Stimulated activated CD4-positive, alpha-beta T cell treated with anti-CD3 and anti-CD28 coated beads, Interleukin-12 subunit alpha, Interleukin-12 subunit beta, amount 100 ng/mL, for 24 hours (primary cell): Measurements from ENCODE around the gene RELN.

Source experiments
- DNase-seq, 2 experiments: peaks; one replicate each; pipeline ENCODE4 v3.0.0-alpha.2; 2020; ENCODE audit warnings: low read depth in 2 of 2

Gene RELN

GRCh38 chr7:103637094-103637493, 352.4 kb downstream of the RELN start:
- no peak for DNase-seq

GRCh38 chr7:103636153-103636552, 353.3 kb downstream of the RELN start:
- no peak for DNase-seq

GRCh38 chr7:103632972-103633371, 356.5 kb downstream of the RELN start:
- DNase-seq = no peak

GRCh38 chr7:103632005-103632639, 357.3 kb downstream of the RELN start:
- DNase-seq = no peak

- no peak for DNase-seq
Measured at GRCh38 chr7:103630318-103630717, 359.1 kb downstream of the RELN start.

- DNase-seq = no peak
Measured at GRCh38 chr7:103628742-103629141, 360.7 kb downstream of the RELN start.

- DNase-seq = no peak
Measured at GRCh38 chr7:103626776-103627175, 362.7 kb downstream of the RELN start.

GRCh38 chr7:103622274-103622673, 367.2 kb downstream of the RELN start:
- no peak for DNase-seq

GRCh38 chr7:103613655-103614642, 375.5 kb downstream of the RELN start:
- DNase-seq = no peak

GRCh38 chr7:103609778-103610177, 379.7 kb downstream of the RELN start:
- no peak for DNase-seq

- DNase-seq = no peak
Measured at GRCh38 chr7:103605640-103606039, 383.8 kb downstream of the RELN start.

- DNase-seq = no peak
Measured at GRCh38 chr7:103598326-103598905, 391.0 kb downstream of the RELN start.

GRCh38 chr7:103597606-103598005, 391.9 kb downstream of the RELN start:
- DNase-seq = no peak

GRCh38 chr7:103594186-103594585, 395.3 kb downstream of the RELN start:
- no peak for DNase-seq

- no peak for DNase-seq
Measured at GRCh38 chr7:103593691-103594090, 395.8 kb downstream of the RELN start.

- no peak for DNase-seq
Measured at GRCh38 chr7:103592844-103593243, 396.6 kb downstream of the RELN start.

- no peak for DNase-seq
Measured at GRCh38 chr7:103592187-103592586, 397.3 kb downstream of the RELN start.

GRCh38 chr7:103580031-103580430, 409.4 kb downstream of the RELN start:
- DNase-seq = no peak

- no peak for DNase-seq
Measured at GRCh38 chr7:103577059-103577458, 412.4 kb downstream of the RELN start.

GRCh38 chr7:103576641-103577040, 412.8 kb downstream of the RELN start:
- DNase-seq = no peak

GRCh38 chr7:103574576-103574975, 414.9 kb downstream of the RELN start:
- no peak for DNase-seq

- no peak for DNase-seq
Measured at GRCh38 chr7:103573479-103574058, 415.9 kb downstream of the RELN start.
